B cell (primary cell): Measurements from ENCODE around the gene ZNF836.

Experiments used
- EZH2 ChIP-seq: IDR thresholded peaks from 2 replicates; pipeline ENCODE4 v1.6.1; 2012; ENCODE audit warnings: borderline replicate concordance, low read depth, mild to moderate bottlenecking, moderate library complexity, low read length; ENCODE audit not compliant: insufficient read depth, poor library complexity, severe bottlenecking
- TF ChIP-seq, protein P1 (sequence below): fragments of 200-600 bp; IDR thresholded peaks from one replicate; pipeline ENCODE4 v1.8.0; 2022; ENCODE audit warnings: antibody characterized with exemption, mild to moderate bottlenecking

GRCh38 chr19:52211203-52211602 lies 39.8 kb upstream of the ZNF836 start:
- no peak for TF ChIP-seq EZH2
- TF ChIP-seq, protein P1, sequence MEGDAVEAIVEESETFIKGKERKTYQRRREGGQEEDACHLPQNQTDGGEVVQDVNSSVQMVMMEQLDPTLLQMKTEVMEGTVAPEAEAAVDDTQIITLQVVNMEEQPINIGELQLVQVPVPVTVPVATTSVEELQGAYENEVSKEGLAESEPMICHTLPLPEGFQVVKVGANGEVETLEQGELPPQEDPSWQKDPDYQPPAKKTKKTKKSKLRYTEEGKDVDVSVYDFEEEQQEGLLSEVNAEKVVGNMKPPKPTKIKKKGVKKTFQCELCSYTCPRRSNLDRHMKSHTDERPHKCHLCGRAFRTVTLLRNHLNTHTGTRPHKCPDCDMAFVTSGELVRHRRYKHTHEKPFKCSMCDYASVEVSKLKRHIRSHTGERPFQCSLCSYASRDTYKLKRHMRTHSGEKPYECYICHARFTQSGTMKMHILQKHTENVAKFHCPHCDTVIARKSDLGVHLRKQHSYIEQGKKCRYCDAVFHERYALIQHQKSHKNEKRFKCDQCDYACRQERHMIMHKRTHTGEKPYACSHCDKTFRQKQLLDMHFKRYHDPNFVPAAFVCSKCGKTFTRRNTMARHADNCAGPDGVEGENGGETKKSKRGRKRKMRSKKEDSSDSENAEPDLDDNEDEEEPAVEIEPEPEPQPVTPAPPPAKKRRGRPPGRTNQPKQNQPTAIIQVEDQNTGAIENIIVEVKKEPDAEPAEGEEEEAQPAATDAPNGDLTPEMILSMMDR: no peak
